TTC549 (cell line): Measurements from ENCODE around the gene GLIS1.

ENCODE experiments used
- FAIRE-seq: peaks from 2 replicates; lab custom pipeline; 2012; peaks lifted over from hg19 to GRCh38; lab: Jason Lieb, UNC

The GLIS1 gene

DNA sequence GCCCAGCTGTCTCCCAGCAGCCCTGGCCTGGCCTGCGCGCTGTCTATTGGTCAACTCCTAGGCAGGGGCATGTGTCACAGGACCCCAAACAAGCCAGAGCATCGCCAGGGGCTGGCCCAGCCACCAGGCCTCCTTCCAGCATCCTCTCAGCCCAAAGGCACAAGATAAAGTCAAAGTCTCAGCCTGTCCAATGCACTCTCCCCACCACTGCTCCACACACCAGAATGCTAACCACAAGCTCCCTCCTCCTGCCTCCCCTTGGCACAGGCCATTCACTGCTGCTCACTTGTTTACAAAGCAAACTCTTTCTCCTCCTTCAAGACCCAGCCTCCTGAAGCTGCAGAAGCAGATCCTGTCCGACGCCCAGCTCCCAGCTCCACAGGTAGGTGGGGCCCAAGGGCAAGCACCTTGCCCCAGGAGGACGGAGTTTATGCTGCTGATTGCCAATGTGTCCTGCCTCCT lies 146.4 kb downstream of the GLIS1 start:
- no peak for FAIRE-seq

DNA sequence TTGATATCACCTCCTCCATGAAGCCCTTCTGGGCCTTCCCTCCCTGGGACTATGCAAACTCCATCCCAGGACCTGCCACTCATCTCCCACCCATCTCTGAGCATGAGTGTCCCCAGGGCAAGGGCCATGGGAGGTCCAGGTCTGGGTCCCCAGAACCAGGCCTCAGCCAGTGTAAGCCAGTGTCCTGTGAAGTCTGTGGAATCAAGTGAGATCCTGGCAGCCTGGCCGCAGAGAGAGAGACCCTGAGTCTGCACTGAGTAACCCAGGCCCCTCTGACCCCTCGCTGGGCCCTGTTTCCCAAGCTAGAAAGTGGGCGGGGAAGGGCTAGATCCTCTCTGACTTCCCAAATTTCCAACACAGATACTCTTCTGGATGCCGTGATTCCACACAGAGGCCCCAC lies 147.0 kb downstream of the GLIS1 start:
- no peak for FAIRE-seq

DNA sequence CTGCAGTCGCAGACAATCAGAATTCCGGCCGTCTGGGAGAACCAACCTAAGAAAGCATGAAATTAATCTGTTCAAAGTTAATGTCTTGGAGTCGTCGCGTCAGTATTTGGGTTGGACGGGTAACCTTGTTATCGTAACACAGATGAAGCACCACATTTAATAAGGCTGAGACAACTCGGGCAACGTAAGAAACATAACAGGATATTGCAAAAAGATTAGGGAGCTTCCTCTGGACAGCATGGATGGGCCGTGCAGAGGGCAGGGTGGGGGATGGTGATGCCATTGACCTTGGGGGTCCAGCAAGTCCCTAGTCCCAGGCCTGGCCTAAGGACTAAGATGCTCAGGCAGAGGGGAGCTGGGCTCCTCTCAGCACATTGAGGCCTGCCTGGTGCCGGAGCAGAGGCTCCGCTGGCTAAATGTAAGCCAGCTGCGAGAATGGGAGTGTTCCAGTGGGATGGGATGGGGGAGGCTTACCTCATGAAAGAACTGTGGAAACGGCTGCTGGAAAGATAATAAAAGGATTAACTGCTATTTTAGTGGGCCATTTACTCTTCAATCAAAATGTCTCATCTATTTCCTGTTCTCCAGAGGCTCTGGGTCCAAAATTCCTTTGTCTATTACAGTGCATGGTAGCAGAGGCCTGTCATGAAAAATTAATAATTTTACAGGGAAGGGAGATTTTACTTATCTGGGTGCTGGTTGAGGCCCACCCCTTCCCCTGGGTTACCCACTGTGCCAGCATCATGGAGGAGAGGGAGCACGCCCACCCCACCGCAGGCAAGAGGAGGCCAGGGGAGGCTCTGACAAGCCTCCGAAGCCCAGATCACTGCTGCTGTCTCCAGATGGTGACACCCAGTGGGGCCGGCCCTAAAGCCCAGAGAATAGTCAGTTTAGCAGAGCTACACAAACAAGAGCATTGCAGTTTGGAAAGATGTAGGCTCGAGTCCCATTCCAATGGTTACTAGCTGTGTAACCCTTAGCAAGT lies 148.1 kb downstream of the GLIS1 start:
- no peak for FAIRE-seq

DNA sequence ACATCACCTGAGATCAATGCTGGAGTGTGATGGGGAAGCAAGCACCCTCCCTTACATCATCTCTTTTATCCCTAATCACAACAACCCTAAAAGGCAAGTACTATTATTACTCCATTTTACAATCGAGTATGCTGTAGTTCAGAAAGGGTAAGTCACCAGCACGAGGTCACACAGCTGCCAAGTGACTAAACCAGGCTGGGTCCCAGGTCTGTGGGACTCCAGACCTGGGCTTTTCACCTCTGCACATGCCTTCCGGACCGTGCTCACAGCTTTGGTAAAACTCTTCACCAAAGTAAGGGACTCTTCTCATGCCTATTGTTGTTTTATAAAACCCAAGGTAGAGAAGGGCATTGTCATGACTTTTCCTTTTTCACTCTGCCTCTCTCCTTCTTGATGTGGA lies 148.9 kb downstream of the GLIS1 start:
- FAIRE-seq = no peak

DNA sequence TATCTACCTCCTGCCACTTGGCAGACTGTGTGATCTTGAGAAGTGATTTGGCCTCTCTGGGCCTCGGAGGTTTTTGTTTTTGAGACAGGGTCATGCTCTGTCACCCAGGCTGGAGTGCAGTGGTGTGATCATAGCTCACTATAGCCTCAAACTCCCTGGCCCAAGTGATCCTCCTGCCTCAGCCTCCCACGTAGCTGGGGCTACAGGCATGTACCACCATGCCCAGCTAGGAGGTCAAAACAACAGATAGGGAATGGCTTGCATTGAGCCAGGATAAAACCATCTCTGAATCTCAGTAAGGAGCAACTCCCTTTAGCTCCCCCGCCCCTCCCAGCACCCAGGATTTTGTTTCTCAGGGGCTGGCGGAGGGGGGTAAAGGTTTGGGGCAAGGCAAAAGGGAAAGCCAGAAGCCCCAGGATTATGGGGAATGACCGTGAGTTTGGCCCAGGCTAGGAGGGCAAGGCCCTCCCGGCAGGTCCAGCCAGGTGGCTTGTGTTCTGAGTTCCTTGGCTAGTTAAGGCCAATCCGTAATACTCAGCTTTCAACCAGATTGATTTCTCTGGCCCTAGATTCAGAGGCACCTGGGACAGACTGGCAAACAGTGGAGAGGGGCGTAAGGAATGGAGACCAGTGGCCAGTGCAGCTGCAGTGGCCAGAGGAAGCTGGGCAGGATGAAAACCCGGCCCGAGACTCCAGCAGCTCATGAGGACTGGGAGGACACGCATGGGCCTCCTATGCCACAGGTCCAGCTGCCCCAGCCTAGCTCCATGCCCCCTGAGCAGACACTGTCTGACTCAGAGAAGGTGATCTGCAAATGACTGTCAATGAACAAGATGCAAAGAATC lies 149.7 kb downstream of the GLIS1 start:
- no peak for FAIRE-seq

DNA sequence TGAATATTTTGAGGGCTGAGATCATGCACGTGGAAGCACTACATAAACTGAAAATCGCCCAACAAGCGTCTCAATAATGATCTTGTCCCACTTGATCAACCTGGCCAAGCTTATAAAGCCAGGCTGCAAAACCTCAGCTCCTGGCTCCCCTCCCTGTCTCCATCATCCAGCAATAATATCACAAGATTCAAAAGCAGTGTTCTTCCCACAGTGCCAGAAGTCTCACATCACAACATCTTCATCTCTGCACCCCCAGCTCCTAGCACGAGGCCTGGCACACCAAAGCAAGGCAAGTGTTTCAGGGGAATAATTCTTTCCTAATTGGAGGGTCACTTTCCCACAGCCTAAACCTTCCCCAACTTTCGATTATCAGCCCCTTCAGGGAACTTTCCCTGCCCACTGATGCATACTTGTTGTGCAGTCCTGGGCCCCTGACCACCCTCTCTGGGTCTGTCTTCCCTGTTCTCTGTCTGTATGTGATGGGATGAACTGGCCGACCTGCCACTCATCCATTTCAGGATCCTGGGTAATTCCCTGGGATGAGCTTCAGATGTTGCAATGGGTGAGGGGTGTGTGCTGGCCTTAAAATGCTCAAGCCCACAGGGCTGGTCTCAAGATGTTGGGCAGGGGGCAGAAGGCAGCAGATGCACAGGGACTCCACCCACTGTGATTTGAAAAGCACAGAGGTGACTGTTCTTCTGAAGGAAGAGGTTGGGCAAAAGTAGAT lies 150.7 kb downstream of the GLIS1 start:
- FAIRE-seq = no peak

DNA sequence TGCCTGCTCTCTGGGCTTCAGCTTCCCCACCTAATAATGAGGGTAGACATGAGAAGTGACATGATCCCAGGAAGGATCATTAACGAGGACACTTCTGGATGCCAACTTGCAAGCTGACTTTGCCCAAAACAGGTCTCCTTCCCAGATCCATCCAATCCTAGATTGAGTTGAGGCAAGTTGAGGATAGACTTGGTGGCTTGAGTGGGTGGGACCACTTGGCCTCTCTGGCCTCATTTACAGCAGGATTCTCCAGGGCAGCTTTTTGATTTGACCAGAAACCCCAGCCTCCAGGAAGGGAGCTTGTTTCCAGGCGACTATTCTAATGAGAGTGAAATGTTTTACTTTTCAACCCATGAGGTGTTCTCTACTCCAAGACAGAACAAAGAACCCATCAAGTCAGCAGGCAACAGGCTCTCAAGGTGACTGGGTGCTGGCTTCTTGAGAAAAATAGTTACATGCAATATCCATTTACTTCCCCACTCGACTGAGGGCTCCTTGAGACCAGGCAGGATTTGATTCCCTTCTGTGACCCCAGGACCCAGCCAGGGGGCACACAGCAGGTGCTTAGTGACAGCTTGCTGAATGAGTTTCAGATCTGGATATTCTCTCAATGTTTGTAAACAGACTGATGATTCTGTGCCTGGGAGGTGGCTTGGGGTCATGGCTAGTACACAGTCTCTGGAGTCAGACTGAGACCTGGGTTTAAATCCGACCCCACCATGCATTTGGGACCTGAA lies 151.5 kb downstream of the GLIS1 start:
- no peak for FAIRE-seq

DNA sequence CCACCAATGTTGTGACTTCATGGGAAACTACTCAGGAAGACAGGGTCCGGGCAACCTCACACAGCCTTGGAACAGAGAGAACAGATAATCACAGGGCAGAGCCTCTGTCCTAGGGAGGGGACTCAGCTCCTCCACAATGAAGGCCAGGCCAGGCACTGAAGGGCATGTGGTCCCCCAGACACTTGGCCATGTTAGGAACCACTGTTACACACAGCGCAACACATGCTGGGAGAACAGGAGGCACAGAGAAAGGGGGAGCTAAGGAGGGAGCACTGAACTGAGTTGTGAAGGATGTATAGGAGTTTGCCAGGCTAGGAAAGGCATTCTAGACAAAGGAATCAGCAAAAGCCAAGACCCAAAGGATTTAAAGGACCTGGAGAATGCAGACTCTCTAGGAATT lies 152.2 kb downstream of the GLIS1 start:
- no peak for FAIRE-seq

DNA sequence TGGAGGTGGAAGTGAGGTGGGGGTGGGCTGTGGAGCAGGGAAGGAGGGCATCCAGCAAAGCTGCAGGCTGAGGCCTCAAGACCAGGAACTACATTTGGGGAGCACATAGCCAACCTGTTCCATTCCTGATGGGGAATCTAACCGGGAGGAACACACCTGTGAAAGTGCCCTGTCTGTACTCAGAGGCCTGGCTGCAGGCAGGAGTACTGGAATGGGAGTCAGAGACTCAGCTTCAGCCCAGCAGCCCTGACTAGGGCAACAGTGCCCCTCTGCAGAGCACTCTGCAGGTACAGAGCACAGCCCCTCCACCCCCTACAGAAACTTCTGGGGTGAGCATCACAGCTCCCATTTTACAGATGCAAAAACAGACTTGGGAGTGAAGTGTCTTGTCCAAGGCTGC lies 153.4 kb downstream of the GLIS1 start:
- no peak for FAIRE-seq

DNA sequence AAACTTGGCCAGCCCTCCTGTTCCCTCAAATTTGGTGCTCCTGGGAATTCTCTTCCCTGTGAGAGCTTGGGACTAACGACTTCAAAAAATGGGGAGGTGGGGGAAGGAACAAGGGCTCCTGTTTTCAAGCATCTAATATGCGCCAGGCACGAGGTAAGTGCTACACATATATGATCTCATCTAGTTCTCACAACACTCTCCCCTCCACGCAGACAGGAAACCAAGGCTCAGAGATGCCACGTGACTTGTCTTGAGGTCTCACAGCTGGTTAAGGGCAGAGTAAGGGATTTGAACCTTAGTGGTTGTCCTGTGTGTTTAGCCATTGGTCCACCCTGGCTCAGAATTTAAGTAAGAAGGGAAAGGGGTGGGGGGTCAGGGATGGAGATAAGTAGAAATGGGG lies 153.8 kb downstream of the GLIS1 start:
- FAIRE-seq = no peak

DNA sequence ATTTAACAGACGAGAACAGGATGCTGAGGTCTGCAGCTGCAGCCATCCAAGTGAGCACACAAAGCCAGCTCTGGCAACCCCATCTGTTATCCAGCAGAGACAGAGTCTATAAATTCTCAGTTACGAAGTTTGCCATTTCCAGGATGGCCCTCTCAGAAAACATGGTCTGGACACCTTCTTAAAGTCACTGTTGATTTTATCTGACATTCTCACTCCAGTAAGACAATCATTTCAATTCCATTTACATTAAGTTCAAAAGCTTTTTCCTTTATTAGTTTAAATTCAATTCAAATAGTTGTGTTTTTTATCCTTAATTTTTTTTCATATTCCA lies 154.2 kb downstream of the GLIS1 start:
- no peak for FAIRE-seq

DNA sequence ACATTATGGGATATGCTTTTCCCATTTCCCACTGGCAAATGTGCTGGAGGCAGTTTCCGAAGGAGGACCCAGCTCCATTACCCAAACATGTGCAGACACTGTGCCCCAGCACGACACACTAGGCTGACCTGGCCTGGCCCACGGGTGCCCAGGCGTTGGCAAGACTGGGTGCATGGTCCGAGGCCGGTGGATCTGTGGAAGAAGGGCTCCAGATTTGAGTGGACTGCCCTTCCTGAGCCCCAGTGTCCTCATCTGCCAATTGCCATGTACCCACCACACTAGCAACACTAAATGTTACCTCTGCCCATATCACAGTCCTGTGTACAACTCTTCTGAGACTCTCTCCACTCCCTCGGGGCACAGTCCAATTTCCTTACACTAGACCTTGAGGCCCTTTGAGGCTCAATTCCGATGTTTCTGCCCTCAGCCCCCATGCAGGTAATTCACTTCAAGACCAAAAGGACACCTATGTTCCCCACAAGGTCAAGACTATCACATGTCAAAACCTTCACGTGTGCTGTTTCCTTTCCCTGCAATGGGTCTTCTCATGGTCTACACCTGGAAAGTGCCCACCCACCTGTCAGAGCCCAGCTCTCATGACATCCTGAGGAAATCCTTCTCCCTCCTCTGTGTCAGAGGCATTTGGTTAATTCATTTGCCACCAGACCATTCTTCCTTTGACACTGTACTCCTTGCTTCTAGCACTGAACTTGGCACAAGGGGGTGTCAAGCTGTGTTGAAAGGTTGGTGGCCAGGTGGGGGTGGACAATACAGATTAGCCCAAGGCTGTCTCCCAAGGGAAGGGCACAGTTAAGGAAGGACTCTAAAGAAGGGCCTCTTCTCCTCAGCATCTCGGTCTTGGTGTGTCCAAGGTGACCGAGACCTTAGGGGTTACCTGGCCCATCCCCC lies 154.8 kb downstream of the GLIS1 start:
- no peak for FAIRE-seq

DNA sequence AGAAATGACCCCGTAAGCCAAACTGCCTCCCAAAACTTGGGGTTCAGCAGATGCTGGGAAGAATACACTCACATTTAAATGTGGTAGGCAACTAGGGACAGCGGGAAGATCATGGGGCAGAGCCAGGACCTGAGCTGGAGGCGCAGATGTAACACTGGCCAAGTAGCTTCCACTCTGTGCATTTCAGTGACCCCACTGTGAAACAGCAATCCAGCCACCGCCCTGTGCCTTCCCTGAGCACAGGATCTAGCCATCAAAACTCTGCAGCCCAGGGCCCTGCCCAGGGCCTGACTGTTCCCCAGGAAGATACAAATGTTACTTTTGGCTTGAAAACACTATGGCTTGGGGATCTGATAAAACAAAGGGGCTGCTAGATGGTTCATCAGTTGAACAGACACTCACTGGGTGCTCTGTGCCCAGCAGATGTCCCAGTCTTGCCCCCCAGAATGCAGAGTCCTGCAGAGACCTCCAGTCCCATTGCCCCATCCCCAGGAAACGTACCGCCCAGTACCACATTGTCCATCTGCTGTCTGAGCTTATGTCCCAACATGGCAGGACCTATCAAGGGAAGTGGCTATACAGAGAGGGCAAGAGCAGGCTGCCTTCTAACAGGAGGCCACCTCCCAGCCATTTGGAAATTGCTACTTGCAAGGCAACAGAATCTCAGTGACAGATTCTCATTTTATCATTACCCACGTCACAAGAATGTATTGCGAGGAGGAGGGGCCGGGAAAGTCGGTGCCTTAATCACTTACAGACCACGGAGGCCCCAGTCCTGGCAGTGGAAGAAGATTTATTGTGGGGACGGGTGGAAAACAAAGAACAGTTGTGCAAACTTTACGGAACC lies 155.7 kb downstream of the GLIS1 start:
- FAIRE-seq = no peak

DNA sequence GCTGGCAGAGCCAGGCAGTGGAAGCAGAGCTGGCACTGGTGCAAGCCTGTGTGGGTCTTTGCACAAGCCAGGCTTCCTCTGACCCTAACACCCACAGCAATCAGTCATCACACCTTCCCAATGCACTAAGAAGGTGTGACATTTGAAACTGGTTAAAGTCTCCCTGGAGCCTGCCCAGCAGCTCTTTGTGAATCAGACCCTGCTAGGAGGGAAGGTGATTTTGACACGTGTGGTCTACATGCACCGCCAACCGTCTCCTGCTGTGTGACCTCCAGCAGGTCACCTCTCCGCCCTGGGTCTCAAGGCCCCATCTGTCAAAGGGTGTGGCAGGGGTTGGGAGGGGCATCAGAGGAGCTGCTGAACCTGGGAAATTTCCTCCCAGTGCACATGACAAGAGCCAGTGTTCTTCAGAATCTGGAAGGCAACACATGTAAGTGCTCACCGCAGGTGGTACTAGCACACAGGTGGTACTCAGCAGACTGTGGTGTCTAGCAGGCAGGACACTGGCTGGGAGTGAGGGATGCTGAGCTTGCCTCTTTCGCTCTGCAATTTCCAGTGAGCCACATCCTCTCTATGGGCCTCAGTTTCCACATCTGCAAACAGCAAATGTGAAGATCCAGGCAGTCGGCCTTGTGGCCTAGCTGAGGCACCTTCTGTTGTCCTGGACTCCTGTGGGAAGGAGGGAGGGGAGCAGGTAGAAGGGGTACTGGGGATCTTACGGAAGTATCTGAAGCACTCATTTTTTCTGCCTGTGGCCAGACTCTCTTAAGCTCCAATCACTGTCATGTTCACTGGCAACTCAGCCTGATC lies 156.5 kb downstream of the GLIS1 start:
- FAIRE-seq = no peak

DNA sequence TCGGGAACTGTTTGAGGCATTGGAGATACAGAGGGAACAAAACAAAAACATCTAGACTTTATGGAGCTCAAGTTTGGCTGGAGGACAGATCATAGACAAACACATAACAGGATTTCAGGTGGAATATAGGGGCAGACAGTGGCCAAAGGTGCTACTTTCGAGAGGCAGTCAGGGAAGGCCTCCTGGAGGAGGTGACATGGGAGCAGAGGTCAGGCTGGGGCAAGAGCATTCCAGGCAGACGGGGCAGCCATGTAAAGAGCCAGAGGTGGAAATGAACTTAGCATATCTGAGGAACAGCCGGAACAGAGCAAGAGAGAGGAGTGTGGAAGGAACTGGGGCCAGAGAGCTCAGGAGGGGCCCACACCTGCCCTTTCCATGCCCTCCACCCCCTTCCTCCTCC lies 157.5 kb downstream of the GLIS1 start:
- no peak for FAIRE-seq

DNA sequence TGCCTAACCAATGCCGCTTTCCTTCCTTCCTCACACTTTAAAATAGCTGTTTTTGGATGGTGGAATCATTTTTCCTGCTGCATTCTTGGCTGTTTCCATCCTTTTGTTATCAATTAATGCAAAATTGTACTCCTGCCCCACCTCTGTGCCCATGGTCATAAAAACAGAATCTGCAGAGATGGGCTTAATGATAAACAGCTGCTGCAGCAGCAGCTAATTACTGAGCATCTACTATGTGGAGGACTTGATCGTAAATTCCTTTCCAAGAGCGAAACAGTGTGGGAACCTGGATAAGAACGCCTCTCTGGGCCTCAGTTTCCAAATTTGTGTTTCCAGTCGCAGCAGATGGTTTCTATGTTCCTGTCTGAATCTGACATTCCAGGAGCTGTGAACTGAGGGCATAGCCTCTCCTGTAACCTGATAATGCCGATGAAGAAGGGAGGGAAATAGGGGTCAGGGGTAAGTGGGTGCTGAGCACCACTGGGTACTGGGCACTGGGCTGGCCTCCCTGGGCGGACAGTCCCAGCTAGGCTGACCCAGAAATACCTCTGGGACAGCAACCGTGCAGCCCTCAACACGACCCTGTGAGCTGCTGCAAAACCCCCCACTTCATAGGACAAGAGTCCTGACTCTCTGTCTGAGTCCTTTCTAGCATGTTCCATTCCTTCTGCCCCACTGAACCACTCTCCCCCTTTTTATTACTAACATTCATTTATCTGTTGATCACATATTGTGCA lies 158.1 kb downstream of the GLIS1 start:
- FAIRE-seq = no peak

DNA sequence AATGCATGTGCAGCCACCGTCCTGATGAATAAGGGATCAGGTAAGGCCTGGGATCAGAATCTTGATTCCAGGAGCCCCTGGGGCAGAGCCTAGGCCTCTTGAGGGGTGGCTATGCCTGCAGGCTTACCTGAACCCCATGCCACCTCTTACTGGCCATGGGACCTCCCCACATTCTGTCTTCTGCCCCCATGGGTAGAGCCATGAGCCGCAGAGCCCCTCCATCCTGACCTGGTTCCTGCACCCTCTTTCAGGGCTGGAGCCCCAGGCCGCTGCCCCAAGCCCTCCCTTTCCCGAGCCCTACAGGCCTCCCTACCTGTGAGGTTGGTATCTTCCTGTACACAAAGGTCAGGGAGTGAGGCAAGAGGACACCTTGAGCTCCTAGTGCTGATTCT lies 159.0 kb downstream of the GLIS1 start:
- FAIRE-seq = no peak
